Breast epithelium (tissue), 3 donors: ENCODE data around the gene NTN5.

Experiments
- POLR2A ChIP-seq: fragments of 450-650 bp; IDR thresholded peaks from one replicate; pipeline ENCODE4 v1.6.1; 2016; ENCODE audit warnings: antibody characterized with exemption, mild to moderate bottlenecking, moderate library complexity
- POLR2AphosphoS5 ChIP-seq, 3 donors: sonication (generic); formaldehyde crosslinking; IDR thresholded peaks; one replicate each; pipeline ENCODE4 v1.6.1; 2017; ENCODE audit warnings: antibody characterized with exemption in 3 of 3
- TF ChIP-seq, protein P1 (sequence below), 3 donors: fragments of 450-650 bp; IDR thresholded peaks; one replicate each; pipeline ENCODE4 v1.5.1; 2016 to 2017; ENCODE audit warnings: antibody characterized with exemption in 3 of 3, mild to moderate bottlenecking in 3 of 3, moderate library complexity in 3 of 3

DNA sequence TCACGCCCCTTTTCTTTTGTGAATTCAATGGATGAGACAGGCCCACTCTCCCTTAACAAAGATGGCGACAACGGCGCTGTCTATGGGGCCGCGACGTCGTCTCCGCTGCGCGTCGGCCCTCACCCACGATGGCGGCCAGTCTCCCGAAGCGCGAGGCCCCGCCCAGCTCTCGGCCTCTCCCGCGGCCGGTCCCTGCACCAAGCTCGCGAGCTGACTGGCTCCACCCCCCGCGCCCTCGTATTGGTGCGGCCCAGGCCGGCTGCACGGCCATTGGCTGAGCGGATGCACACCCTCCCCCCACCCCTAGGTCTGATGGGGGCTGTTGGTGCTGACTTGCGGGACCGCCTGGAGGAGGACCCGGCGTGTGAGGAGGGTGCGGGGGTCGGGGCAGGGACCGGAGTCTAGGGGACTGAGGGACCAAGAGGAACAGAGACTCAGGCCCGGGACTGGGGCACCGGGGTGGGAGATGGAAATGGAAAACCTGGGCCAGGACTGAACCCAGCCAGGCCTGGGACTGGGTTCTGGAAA, 48.7 kb downstream of the NTN5 start:
- TF ChIP-seq, protein P1, sequence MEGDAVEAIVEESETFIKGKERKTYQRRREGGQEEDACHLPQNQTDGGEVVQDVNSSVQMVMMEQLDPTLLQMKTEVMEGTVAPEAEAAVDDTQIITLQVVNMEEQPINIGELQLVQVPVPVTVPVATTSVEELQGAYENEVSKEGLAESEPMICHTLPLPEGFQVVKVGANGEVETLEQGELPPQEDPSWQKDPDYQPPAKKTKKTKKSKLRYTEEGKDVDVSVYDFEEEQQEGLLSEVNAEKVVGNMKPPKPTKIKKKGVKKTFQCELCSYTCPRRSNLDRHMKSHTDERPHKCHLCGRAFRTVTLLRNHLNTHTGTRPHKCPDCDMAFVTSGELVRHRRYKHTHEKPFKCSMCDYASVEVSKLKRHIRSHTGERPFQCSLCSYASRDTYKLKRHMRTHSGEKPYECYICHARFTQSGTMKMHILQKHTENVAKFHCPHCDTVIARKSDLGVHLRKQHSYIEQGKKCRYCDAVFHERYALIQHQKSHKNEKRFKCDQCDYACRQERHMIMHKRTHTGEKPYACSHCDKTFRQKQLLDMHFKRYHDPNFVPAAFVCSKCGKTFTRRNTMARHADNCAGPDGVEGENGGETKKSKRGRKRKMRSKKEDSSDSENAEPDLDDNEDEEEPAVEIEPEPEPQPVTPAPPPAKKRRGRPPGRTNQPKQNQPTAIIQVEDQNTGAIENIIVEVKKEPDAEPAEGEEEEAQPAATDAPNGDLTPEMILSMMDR (IDR thresholded peaks at IDR 0.05): no peak
- TF ChIP-seq POLR2AphosphoS5 (IDR thresholded peaks at IDR 0.05) (peak in 2 of 3 donors; percentile 41 to 44), POLR2A (no peak)
